Kidney epithelial cell (primary cell): ENCODE measurements around the gene DNAJC11. TPM values are rescaled to one million over a fixed set of nuclear protein-coding genes. Genes with fewer than 3 reads are reported as not detected.
"Not testable (repeated sequence)": the region's sequence is repeated elsewhere in the genome, so short reads cannot be mapped to it uniquely, and the experiment has no call there.

Source experiments
- DNase-seq: peaks from one replicate; pipeline ENCODE4 v3.0.0-alpha.2; 2010; ENCODE audit warnings: low read depth
- H3K27me3 ChIP-seq: 2 replicates; pipeline ENCODE4 v1.6.0; 2011; ENCODE audit warnings: low read length; ENCODE audit not compliant: control insufficient read depth, insufficient read depth
- H3K36me3 ChIP-seq: 2 replicates; pipeline ENCODE4 v1.5.1; 2011; ENCODE audit warnings: low read length; ENCODE audit not compliant: control insufficient read depth, insufficient read depth
- H3K4me3 ChIP-seq: 2 replicates; pipeline ENCODE4 v1.5.1; 2011; ENCODE audit warnings: low read depth, mild to moderate bottlenecking, control low read depth, low read length
- total RNA-seq: library from RNA; depleted of rRNA; stranded (reverse); fragments of >200 nt; gene quantifications from 2 replicates; pipeline ENCODE4 v1.2.3, GENCODE V29; 2015
- TF ChIP-seq, protein P1 (sequence below): IDR thresholded peaks from 2 replicates; pipeline ENCODE4 v1.5.1; 2011; ENCODE audit warnings: mild to moderate bottlenecking, moderate library complexity, low read length, control low read depth, inconsistent platforms; ENCODE audit not compliant: insufficient read depth, poor library complexity, severe bottlenecking

The DNAJC11 gene
- total RNA-seq, 1 donor from 2014 or later: 35.6 TPM

DNA sequence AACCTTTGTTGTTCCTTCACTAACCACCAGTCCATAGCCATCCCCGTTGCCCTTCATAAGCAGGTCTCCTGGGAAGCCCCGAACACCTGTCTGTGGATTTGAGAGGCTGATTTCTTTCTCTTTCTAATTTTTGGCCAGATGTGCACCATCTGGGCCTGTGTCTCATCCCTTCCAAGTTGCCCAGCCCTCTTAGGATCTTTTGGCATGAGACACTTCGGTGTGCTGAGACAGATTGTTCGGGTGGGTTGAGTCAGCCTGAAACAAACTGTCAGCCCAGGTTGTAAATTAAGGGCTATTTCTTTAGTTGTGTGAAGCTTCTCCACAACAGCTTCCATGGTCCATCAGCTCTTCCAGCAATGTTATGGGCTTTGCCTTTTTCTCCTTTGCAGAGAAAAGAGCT is 1.4 kb upstream of the DNAJC11 start:
- H3K4me3 ChIP-seq: no peak overlapping the region
- H3K36me3 ChIP-seq: no peaks in the 10 kb centered on the region
- TF ChIP-seq, protein P1, sequence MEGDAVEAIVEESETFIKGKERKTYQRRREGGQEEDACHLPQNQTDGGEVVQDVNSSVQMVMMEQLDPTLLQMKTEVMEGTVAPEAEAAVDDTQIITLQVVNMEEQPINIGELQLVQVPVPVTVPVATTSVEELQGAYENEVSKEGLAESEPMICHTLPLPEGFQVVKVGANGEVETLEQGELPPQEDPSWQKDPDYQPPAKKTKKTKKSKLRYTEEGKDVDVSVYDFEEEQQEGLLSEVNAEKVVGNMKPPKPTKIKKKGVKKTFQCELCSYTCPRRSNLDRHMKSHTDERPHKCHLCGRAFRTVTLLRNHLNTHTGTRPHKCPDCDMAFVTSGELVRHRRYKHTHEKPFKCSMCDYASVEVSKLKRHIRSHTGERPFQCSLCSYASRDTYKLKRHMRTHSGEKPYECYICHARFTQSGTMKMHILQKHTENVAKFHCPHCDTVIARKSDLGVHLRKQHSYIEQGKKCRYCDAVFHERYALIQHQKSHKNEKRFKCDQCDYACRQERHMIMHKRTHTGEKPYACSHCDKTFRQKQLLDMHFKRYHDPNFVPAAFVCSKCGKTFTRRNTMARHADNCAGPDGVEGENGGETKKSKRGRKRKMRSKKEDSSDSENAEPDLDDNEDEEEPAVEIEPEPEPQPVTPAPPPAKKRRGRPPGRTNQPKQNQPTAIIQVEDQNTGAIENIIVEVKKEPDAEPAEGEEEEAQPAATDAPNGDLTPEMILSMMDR: no peak
- H3K27me3 ChIP-seq: no peaks in the 10 kb centered on the region
- DNase-seq: no peak

DNA sequence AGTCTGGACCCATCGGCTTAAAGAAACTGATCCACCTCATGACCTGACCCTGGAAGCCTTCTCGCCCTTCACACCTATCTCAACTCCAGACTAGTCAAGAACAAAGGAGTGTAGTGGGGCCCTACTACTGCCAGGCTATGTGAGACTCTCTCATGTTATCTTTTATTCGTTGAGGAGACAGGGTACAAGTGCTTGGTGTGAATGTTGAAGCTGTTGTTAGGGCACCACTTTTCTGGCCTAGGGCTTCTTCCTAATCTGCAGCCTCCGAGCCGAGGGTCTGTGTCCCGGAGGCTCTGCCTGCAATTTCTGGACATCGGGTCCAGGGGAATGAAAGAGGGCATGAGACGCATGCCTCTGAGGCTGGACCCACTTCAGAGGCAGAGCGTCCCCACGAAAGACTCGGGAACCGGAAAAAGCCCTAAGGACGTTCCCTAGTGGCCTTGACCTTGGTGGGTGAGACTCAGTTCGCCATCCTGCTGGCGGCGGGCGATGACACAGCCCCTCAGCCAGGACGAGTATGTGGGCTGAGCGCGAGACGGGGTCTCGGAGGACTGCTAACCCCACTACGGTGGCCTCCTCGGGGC is 671 bp downstream of the DNAJC11 start:
- no peaks in the 10 kb centered on the region for H3K27me3 ChIP-seq
- no peaks in the 10 kb centered on the region for H3K36me3 ChIP-seq
- TF ChIP-seq, protein P1: no peak
- no peak for DNase-seq
- H3K4me3 ChIP-seq: peak overlapping the region; percentile 87

DNA sequence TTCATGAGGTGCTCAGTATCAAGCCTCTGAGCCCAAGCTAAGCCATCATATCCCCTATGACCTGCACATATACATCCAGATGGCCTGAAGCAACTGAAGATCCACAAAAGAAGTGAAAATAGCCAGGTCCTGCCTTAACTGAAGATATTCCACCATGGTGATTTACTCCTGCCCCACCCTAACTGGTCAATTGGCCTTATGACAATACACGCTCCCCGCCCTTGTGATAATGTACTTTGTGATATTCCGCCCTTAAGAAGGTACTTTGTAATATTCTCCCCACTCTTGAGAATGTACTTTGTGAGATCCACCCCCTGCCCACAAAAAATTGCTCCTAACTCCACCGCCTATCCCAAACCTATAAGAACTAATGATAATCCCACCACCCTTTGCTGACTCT is 1.7 kb downstream of the DNAJC11 start:
- not testable (repeated sequence) for H3K4me3 ChIP-seq, H3K27me3 ChIP-seq, H3K36me3 ChIP-seq, DNase-seq

DNA sequence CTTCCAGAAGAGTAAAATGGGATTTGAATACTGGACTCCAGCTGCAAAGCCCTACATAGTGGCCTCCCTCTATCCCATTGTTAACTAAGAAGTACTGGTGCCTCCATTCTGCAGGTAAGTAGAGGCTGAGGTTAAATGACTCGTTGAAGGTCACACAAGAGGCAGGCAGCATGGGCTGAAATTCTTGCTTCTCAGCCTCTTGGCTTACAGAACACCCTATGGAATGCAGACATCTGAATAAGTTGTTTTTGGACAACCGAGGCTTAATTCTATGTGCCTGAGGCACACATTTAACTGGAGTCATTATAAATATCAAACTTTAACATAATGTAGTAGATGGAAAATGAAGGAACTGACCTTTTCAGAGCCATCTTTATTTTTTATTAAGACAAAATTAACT is 5.7 kb downstream of the DNAJC11 start:
- Histone ChIP-seq H3K4me3 (no peak overlapping the region), H3K27me3 (no peaks in the 10 kb centered on the region), H3K36me3 (no peaks in the 10 kb centered on the region)
- DNase-seq: no peak
- TF ChIP-seq, protein P1: no peak

DNA sequence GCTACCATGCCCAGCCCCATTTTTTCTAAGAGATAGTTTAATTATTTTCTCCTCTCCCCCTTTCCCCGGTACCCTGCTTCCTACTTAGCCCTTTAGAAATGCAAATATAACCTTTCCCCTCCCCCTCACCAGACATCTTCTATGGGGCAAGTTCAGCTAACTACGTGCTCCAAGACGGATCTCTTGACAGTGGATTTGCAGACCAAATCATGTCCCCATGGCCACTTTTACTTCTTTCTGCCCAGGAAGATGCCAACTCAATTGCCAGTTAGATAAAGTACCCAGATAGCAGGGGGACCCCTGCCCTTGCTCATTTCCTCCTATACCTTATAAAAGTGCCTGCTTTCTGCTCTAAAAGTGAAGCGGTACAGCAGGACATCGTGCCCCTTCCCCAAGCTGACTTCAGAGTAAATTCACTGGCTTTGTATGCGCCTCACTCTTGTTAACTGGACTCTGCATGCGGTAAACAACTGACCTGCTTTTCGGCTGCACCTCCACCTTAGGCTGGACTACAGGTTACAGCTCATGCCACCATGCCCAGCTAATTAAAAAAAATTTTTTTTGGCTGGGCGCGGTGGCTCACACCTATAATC is 7.4 kb downstream of the DNAJC11 start:
- TF ChIP-seq, protein P1: no peak
- DNase-seq: no peak
- H3K27me3 ChIP-seq: no peaks in the 10 kb centered on the region
- no peak overlapping the region for H3K4me3 ChIP-seq
- no peaks in the 10 kb centered on the region for H3K36me3 ChIP-seq

DNA sequence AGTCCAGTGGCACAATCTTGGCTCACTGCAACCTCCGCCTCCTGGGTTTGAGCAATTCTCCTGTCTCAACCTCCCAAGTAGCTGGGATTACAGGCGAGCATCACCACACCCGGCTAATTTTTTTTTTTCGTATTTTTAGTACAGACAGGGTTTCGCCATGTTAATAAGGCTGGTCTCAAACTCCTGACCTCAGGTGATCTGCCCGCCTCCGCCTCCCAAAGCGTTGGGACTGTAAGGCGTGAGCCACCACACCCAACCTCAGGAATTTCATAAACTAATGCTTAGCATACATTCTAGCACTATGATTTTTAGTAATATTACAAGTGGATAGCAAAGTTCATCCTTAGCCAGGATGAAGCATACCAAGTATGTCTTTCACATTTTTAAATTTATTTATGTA is 8.7 kb downstream of the DNAJC11 start:
- no peak for DNase-seq
- TF ChIP-seq, protein P1: no peak
- H3K27me3 ChIP-seq: no peaks in the 10 kb centered on the region
- no peak overlapping the region for H3K4me3 ChIP-seq
- H3K36me3 ChIP-seq: no peaks in the 10 kb centered on the region
